ENCODE results near the gene SFXN5. TPM values are rescaled to one million over a fixed set of nuclear protein-coding genes. Genes with fewer than 3 reads are reported as not detected.
A peak's percentile ranks its signal among the peaks of the same experiment; 100 is the strongest.

SFXN5 gene
- total RNA-seq, 2 experiments from 2014 or later: 12.4 to 20.0 TPM

DNA sequence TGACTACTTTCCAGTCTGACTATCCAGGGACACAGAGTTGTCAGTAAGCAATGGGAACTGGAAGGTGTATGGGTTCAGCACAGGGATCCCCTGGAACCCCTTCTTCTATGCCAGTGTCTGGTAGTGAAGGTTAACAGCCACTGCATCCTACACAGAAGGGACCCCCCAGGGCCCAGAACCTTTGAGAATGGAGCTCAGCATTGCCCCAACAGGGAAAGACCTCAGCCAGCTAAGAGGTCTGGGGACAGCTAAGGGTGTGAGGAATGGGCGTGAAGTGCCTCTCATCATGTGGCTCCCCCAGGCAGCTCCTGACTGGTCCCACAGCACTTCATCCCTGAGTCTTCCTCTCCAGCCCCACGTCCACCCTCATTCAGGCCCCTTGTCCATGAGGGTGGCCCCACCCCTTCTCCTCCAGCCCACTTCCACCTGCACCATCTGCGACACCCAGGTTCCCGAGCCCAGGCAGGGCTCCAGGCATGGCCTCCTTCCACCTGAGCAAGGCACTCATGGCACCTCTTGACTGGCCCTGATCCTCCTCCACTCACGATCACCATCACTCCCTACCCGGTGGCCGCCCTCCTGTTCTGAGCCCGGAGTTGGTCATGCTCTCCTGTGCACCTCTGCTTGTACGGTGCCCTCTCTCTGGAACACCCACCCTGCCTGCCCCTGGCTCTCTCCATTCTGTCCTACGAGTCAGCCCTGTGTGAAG lies 77.1 kb downstream of the SFXN5 start:
- Mint-ChIP-seq H3K4me1 (no peaks in the 10 kb centered on the region), H3K4me3 (no peak overlapping the region), H3K36me3 (no peaks in the 10 kb centered on the region), H3K9me3 (ENCODE audit: low read depth) (no peaks in the 10 kb centered on the region), H3K27ac (no peak overlapping the region), H3K27me3 (no peaks in the 10 kb centered on the region)
- CTCF ChIA-PET: interaction anchor here (1.1 to 4.6 kb wide), 3 partner anchors 54 to 185 kb away, joined by 3 to 66 read pairs (median 4); no protein-coding TSS in a partner anchor
- ATAC-seq (no peak), DNase-seq (no peak)

DNA sequence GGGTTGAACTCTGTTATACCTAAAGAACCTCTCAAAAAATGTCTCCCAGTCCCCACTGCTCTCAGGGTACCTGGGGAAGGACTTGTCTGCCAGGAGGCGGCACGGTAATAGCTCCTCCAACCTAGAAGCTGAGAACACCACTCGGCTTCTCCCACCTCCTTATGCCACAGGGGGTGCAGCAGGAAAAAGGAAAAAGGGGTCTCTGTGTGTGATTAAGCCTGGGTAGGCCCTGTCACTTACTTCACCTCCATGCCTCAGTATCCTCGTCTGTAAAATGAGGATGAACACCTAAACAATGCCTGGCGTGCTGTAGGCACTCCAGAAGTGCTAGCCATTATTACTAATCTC lies 77.6 kb downstream of the SFXN5 start:
- no peaks in the 10 kb centered on the region for H3K36me3 Mint-ChIP-seq
- DNase-seq (no peak), ATAC-seq (no peak)
- H3K9me3 Mint-ChIP-seq (ENCODE audit: low read depth): no peaks in the 10 kb centered on the region
- CTCF ChIA-PET: interaction anchor here (0.7 to 4.6 kb wide), 8 partner anchors 11 to 185 kb away, joined by 3 to 66 read pairs (median 3); no protein-coding TSS in a partner anchor
- H3K27me3 Mint-ChIP-seq: no peaks in the 10 kb centered on the region
- no peak overlapping the region for H3K4me3 Mint-ChIP-seq
- no peak overlapping the region for H3K27ac Mint-ChIP-seq
- H3K4me1 Mint-ChIP-seq: no peaks in the 10 kb centered on the region

DNA sequence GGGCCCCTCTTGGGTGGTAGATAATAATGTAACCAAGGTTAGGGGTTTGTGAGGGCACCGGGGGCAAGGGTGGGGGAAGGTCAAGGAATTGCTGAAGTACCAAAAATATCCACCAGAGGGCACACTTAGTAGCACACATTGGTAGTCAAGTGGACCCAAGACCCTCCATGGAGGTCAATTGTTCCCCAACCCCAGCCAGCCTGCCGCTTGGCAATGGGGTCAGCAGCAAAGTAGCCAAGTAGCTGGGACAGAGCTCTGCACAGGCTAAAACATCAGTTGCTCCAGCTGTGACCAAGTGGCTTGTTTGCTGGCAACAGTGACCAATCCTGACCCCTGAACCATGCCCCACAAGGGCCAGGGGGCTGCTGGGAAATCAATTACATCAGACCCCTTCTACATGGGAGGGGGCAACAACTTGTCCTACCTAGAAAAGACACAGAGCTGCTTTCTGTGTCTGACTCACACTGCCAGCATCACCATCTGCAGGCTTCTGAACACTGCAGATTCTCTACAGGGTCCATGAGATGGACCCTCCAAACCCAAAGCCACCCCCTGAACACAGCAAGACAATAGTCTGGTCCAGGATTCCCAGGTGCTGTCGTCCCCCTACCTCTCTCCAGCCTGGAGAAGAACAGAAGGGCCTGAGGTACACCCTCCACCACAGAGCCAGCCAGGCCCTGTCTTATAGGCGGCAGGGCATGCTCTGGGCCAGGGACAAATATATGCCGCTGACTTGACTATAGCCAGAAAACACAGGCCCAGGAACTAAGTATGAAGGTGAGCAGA lies 78.2 kb downstream of the SFXN5 start:
- no peaks in the 10 kb centered on the region for H3K36me3 Mint-ChIP-seq
- no peak overlapping the region for H3K27ac Mint-ChIP-seq
- no peak overlapping the region for H3K4me3 Mint-ChIP-seq
- no peaks in the 10 kb centered on the region for H3K9me3 Mint-ChIP-seq (ENCODE audit: low read depth)
- CTCF ChIA-PET: interaction anchor here (0.6 to 4.6 kb wide), 11 partner anchors 9 to 186 kb away, joined by 3 to 66 read pairs (median 3); no protein-coding TSS in a partner anchor
- H3K27me3 Mint-ChIP-seq: no peaks in the 10 kb centered on the region
- H3K4me1 Mint-ChIP-seq: no peaks in the 10 kb centered on the region
- DNase-seq (peak; percentile 49), ATAC-seq (peak; percentile 56)

DNA sequence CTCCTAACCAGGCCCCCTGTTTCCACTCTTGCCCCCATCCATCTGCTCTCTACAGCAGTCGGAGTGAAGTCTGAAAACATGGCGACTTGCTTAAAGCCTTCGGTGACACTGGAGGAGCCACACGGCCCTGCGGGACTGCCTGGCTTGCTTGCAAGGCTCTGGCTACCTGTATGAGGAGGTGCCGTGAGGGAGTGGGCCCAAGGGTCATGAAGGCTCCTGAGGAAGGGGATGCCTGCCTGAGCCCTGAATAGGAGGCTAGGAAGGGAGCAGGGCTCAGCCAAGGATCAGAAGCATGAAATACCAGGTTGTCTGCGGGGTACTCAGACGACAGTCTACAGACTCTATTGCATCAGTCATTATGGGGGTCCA lies 78.8 kb downstream of the SFXN5 start:
- no peak overlapping the region for H3K27ac Mint-ChIP-seq
- DNase-seq (peak; percentile 32), ATAC-seq (no peak)
- H3K9me3 Mint-ChIP-seq (ENCODE audit: low read depth): no peaks in the 10 kb centered on the region
- H3K36me3 Mint-ChIP-seq: no peaks in the 10 kb centered on the region
- H3K4me3 Mint-ChIP-seq: no peak overlapping the region
- H3K4me1 Mint-ChIP-seq: no peaks in the 10 kb centered on the region
- no peaks in the 10 kb centered on the region for H3K27me3 Mint-ChIP-seq
- CTCF ChIA-PET: interaction anchor here (1.0 to 4.6 kb wide), 7 partner anchors 8 to 186 kb away, joined by 3 to 66 read pairs (median 6); no protein-coding TSS in a partner anchor

DNA sequence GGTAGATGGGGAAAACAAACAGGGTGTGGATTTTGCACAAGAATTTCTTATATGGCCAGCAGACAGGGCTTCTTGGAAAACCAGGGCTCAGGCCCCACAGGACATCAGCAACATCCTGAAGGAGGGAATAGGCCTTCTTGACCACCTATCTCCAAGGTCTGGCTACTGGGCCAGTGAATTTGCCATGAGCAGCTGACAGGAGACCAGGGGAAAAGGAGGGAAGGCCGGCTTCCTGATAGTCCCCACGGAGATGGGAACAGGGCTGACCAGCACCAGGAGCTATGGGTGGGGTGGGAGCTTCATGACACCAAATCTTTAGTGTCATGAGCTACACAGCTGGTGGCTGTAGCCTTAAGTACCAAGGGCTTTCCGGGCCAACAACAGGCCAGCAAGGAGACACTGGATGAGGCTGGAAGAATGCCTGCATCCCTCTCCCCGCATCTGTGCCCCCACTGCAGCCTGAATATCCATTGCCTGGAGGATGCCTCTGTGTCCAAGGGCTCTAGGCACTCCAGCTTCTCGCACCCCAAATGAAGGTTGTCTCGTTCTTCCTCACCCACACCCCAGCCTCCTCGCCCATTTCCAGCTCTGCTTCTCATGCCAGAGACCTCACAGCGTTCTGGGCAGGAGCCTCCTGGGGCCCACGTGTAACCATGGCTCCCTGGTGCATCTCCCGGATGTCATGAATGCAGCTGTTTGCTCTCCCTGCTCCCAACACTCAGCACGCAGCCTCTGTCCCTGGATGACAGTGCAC lies 79.4 kb downstream of the SFXN5 start:
- H3K9me3 Mint-ChIP-seq (ENCODE audit: low read depth): no peaks in the 10 kb centered on the region
- CTCF ChIA-PET: interaction anchor here (0.8 to 4.6 kb wide), 11 partner anchors 13 to 220 kb away, joined by 3 to 66 read pairs (median 4); no protein-coding TSS in a partner anchor
- DNase-seq: no peak
- H3K4me1 Mint-ChIP-seq: no peaks in the 10 kb centered on the region
- H3K27me3 Mint-ChIP-seq: no peaks in the 10 kb centered on the region
- H3K36me3 Mint-ChIP-seq: no peaks in the 10 kb centered on the region
- no peak overlapping the region for H3K4me3 Mint-ChIP-seq
- no peak overlapping the region for H3K27ac Mint-ChIP-seq
- ATAC-seq: no peak

DNA sequence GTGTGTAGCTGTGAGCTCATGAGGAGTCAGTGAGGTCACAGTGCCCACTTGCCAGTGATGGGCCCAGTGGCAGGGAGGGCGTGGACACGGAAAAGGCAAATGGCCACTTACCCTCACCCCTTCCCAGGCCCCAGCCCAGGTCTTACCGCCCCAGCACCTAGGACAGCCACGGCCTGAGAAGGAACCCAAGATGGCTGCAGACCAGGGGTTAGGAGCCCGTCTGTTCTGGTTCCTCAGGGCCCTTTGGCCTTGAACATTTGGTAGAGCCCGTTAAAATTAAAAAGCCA lies 80.1 kb downstream of the SFXN5 start:
- peak; percentile 33 for DNase-seq
- Mint-ChIP-seq H3K36me3 (no peaks in the 10 kb centered on the region), H3K9me3 (ENCODE audit: low read depth) (no peaks in the 10 kb centered on the region)

DNA sequence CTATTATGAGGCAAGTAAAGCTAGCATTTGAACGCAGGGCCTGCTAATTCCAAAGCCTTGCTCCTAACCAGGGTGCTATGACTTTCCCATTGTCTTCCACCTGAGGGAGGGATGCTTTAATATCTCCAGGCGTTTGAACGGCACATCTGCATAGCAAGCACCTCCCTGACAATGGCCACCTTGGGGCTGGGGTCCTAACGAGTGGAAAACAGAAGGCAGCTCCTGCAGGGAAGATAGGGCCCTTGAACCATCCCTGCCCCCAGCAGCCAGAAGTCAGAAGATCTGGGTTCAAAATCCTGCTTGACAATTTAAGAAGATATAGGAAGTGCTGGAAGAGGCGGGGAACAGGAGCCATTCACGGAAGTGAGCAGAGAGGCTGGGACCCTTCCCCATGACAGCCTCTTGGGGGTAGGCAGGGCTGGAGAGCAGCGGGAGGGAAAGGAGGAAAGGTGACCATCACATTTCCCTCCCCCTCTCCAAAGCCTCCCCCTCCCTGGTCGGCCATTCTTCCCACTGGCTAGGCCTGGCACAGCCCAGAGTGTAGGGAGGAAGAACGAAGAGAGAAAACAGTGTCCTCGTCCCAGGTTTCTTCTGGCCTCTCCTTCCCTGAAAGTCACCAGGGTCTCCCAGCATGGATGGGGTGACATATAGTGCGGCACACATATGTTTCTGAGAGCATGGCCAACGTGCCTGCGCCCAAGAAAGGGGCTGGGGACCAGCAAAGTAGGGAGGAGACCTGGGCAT lies 80.6 kb downstream of the SFXN5 start:
- Mint-ChIP-seq H3K4me3 (no peak overlapping the region), H3K36me3 (no peaks in the 10 kb centered on the region), H3K27me3 (no peaks in the 10 kb centered on the region), H3K27ac (no peak overlapping the region), H3K4me1 (no peaks in the 10 kb centered on the region), H3K9me3 (ENCODE audit: low read depth) (no peaks in the 10 kb centered on the region)
- no peak for DNase-seq
- no peak for ATAC-seq
- CTCF ChIA-PET: interaction anchor here (0.9 to 4.6 kb wide), 8 partner anchors 12 to 194 kb away, joined by 3 to 66 read pairs (median 4); no protein-coding TSS in a partner anchor

More for the DNA sequence above, 80.1 kb downstream of the SFXN5 start:
- H3K27me3 Mint-ChIP-seq: no peaks in the 10 kb centered on the region
- no peak overlapping the region for H3K4me3 Mint-ChIP-seq
- no peak overlapping the region for H3K27ac Mint-ChIP-seq
- no peaks in the 10 kb centered on the region for H3K4me1 Mint-ChIP-seq
- CTCF ChIA-PET: interaction anchor here (0.9 to 4.6 kb wide), 10 partner anchors 13 to 194 kb away, joined by 3 to 66 read pairs (median 4); no protein-coding TSS in a partner anchor
- ATAC-seq: no peak

DNA sequence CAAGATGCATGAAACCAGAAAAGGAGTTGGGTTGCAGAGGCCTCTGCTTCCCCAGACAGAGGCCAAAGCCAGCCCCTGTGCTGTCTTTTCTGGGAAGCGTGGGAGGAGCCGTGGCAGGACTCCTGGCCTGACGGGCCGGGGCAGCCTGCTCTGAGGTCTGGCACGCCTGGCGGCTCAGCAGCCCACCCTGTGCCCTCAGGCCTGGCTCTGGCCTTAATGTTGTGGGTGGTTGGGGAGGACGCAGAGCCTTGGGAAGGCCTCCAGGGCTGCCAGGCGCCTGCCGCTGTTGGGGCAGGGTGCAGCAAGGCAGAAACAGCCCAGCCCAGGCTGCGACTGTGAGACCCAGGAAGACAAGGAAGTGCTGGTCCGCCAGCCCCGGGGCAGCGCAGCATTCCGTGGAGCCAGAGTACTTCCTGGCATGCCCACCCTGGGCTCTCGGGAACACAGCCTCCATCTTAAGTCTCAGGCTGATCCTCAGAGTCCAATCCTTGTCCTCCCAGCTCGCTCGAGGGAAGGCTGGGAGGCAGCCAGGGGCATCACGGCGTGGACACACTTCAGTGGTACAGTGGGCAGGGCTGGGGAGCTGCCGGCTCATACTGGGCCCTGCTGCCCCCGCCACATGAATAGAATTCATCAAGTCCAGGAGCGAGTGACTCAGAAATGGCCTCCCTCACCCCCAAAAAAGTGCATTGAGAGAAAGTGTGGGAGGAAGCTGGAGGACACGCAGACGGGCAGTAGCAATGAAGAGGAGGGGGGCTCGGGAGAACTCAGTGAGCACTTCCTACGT lies 81.5 kb downstream of the SFXN5 start:
- Mint-ChIP-seq H3K4me1 (no peaks in the 10 kb centered on the region), H3K27me3 (no peaks in the 10 kb centered on the region), H3K4me3 (no peak overlapping the region), H3K27ac (no peak overlapping the region), H3K36me3 (no peaks in the 10 kb centered on the region), H3K9me3 (ENCODE audit: low read depth) (no peaks in the 10 kb centered on the region)
- CTCF ChIA-PET: interaction anchor here (2.6 kb wide), 1 partner anchor 16 kb away, joined by 12 read pairs; no protein-coding TSS in a partner anchor
- ATAC-seq (no peak), DNase-seq (no peak)

DNA sequence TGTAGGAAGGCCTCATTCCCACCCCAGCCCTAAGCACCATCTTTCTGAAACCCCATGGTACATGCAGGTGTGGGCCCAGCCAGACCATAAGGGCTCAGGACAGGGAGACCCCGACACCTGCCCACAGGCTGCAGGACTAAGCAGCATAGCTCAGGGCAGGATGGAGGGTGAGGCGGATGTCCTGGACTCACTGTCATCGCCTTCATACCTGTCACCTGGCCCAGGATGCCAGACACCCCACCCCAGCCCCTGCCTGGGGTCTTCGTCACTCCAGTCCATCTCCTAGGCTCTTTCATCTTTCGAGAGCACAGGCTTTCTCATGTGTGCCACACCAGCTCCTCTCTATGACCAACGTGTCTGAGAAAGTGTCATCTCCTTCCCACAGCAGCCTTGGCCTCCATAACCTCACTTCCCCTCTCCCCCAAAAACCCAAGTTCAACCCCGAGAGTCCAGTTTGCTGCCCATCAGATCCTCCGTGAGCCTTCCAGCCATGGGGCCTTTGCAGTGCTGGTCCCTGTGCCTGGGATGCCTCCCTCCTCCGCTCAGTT lies 82.7 kb downstream of the SFXN5 start:
- ATAC-seq (no peak), DNase-seq (no peak)
- Mint-ChIP-seq H3K4me1 (no peaks in the 10 kb centered on the region), H3K4me3 (no peak overlapping the region), H3K36me3 (no peaks in the 10 kb centered on the region), H3K9me3 (ENCODE audit: low read depth) (no peaks in the 10 kb centered on the region), H3K27me3 (no peaks in the 10 kb centered on the region), H3K27ac (no peak overlapping the region)
- CTCF ChIA-PET: interaction anchor here (1.7 kb wide), 1 partner anchor 189 kb away, joined by 7 read pairs; no protein-coding TSS in a partner anchor

DNA sequence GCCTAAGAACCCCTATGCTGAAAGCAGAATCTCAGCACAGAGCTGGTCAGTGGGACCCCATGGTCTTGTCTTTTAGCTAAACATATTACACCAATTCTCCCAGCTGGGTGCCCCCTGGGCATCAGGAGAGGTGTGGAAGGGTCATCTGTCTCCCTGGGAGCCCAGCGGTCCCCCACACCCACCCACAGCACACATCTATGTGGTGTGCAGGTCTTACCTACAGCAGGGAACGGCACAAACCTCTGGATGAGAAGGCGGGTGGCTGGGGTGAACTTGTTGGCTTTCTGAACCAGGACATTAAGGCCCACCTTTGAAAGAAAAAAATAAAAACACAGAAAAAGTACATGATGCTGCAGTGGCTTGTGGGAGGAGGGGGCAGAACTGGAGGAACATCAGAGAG lies 83.5 kb downstream of the SFXN5 start:
- Mint-ChIP-seq H3K9me3 (ENCODE audit: low read depth) (no peaks in the 10 kb centered on the region), H3K27ac (no peak overlapping the region), H3K36me3 (no peaks in the 10 kb centered on the region), H3K4me3 (no peak overlapping the region), H3K27me3 (no peaks in the 10 kb centered on the region), H3K4me1 (no peaks in the 10 kb centered on the region)
- CTCF ChIA-PET: interaction anchor here (1.2 to 1.7 kb wide), 2 partner anchors 14 to 189 kb away, joined by 6 to 7 read pairs; no protein-coding TSS in a partner anchor
- ATAC-seq (no peak), DNase-seq (no peak)

DNA sequence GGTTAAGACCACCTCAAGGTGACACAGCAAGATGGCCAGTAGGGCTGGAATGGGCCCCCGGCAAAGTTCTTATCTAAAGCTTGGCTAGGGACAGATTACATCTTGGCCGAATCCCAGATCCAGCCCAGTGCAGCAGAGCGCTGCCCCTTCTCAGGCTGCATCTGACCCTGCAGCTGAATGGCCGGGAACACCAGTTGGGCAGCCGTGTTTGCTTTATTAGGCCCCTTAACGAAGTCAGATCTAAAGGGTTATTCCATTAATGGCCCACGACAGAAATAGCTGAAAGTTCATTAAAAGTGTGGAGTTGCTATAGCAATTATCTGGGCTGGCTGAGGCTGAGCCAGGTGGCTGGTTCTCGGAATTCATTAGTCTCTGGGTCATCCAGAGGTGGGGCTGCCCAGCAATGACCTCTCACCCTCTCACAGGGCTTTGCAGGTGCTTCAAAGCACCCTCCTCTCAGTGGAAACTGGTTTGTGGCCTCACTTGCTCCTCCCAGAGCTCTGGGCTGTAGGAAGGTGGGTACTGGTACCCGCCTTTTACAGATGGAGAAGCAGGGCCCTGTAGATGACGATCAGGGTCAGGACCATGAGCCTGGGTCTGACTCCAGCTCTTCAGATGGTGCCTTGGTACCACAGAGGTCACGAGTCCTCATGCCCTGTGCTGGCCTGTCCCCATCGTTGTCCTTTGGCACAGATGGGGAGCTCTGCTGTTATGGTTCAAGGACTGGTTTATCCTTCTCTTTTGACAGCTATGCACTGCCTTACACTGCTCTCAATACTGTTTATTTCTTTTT lies 85.4 kb downstream of the SFXN5 start:
- Mint-ChIP-seq H3K9me3 (ENCODE audit: low read depth) (no peaks in the 10 kb centered on the region), H3K4me1 (no peaks in the 10 kb centered on the region), H3K27me3 (no peaks in the 10 kb centered on the region), H3K27ac (no peak overlapping the region), H3K4me3 (no peak overlapping the region), H3K36me3 (no peaks in the 10 kb centered on the region)
- DNase-seq: no peak
- ATAC-seq: no peak
- CTCF ChIA-PET: interaction anchor here (1.4 to 1.5 kb wide), 2 partner anchors 10 to 192 kb away, joined by 4 read pairs; no protein-coding TSS in a partner anchor

Measured in activated CD8-positive, alpha-beta memory T cell treated with anti-CD3 and anti-CD28 coated beads, Interleukin-2, amount 10 ng/mL, durations not matched to agents 7 days and 5 days (primary cell).